GM12864 (cell line): ENCODE results near the gene BBS10.
"Not testable (repeated sequence)": the region's sequence is repeated elsewhere in the genome, so short reads cannot be mapped to it uniquely, and the experiment has no call there.

ENCODE experiments used
- DNase-seq: peaks from one replicate; pipeline ENCODE4 v3.0.0-alpha.2; 2011; ENCODE audit warnings: low read depth
- H3K4me3 ChIP-seq: 2 replicates; pipeline ENCODE4 v1.5.1; 2011; ENCODE audit warnings: mild to moderate bottlenecking, low read depth, low read length, control low read depth
- TF ChIP-seq, protein P1 (sequence below): IDR thresholded peaks from 2 replicates; pipeline ENCODE4 v1.5.1; 2011; ENCODE audit warnings: low read depth, mild to moderate bottlenecking, moderate library complexity, low read length, control low read depth, inconsistent platforms; ENCODE audit errors: missing control alignments

Gene BBS10

DNA sequence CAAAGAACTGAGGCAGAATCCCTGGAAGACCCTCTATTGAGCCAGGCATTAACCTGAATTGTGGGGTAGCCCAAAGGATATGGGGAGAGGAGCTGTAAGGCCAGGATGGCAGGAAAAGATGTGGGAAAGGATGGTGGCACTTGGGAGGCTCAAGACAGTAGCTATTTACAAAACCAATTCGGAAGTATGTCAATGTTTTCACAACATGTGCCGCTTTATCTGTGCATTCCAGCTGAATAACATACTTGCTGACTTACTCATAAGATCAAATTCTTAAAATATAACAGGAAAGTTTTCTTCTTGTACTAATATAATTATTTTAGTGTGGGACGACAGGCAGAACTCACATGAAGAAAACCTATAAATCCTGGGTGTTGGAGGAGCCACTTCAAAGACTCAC lies 10.6 kb downstream of the BBS10 start:
- no peak overlapping the region for H3K4me3 ChIP-seq
- DNase-seq, result no peak
- TF ChIP-seq, protein P1, sequence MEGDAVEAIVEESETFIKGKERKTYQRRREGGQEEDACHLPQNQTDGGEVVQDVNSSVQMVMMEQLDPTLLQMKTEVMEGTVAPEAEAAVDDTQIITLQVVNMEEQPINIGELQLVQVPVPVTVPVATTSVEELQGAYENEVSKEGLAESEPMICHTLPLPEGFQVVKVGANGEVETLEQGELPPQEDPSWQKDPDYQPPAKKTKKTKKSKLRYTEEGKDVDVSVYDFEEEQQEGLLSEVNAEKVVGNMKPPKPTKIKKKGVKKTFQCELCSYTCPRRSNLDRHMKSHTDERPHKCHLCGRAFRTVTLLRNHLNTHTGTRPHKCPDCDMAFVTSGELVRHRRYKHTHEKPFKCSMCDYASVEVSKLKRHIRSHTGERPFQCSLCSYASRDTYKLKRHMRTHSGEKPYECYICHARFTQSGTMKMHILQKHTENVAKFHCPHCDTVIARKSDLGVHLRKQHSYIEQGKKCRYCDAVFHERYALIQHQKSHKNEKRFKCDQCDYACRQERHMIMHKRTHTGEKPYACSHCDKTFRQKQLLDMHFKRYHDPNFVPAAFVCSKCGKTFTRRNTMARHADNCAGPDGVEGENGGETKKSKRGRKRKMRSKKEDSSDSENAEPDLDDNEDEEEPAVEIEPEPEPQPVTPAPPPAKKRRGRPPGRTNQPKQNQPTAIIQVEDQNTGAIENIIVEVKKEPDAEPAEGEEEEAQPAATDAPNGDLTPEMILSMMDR, result no peak

DNA sequence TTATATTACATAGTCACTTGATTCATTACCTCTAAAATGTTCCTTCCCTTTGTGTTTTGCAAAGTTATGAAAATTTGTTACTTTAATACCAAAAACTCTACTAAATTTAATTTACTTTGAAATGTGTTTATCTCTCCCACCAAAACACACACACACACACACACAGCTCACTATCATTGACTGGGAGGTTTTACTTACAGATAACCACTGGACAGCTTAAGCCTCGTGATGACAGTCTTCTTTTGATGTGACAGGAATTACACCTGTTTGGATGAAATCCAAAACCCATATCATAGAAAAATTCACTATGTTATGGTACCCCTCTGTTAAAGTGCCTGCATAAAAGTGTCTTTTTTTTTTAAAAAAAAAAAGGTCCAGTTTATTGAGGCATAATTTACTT lies 15.6 kb downstream of the BBS10 start:
- no peak for DNase-seq
- no peak overlapping the region for H3K4me3 ChIP-seq
- TF ChIP-seq, protein P1, result no peak

DNA sequence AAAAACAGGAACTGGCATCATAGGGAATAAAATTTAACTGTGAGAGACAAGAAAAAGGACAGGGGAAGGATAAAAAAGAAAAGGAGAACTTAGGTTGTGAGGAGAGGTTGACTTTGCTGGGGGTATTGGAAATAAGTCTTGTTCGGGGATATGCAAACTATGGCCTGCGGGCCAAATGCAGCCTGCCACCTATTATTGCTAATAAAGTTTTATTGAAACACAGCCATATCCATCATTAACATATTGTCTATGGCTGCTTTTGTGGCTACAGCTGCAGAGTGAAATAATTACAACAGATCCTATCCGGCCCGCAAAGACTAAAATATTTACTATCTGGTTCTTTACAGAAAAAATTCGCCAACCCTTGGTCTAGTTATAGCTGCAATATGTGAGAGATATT lies 18.6 kb downstream of the BBS10 start:
- no peak for DNase-seq
- H3K4me3 ChIP-seq, result no peak overlapping the region
- TF ChIP-seq, protein P1, result no peak

DNA sequence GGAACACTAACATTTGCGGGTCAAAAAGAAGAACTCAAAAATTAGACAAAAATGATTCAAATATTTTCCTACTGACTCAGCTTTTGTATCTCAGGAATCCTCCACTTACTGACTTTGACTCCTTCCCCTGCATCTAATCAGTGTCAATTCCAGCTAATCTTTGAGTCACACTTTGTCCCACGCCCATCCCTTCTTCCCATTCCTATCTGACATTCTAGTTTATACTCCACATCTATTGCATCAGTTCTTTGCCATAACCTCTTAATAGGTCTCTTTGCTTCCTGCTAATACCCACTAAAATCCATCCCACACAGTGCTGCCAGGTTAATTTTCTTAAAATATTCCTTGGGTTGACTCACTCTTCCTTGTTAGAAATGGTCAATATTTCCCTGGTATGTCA lies 19.1 kb downstream of the BBS10 start:
- TF ChIP-seq, protein P1, result no peak
- H3K4me3 ChIP-seq, result no peak overlapping the region
- DNase-seq, result no peak

DNA sequence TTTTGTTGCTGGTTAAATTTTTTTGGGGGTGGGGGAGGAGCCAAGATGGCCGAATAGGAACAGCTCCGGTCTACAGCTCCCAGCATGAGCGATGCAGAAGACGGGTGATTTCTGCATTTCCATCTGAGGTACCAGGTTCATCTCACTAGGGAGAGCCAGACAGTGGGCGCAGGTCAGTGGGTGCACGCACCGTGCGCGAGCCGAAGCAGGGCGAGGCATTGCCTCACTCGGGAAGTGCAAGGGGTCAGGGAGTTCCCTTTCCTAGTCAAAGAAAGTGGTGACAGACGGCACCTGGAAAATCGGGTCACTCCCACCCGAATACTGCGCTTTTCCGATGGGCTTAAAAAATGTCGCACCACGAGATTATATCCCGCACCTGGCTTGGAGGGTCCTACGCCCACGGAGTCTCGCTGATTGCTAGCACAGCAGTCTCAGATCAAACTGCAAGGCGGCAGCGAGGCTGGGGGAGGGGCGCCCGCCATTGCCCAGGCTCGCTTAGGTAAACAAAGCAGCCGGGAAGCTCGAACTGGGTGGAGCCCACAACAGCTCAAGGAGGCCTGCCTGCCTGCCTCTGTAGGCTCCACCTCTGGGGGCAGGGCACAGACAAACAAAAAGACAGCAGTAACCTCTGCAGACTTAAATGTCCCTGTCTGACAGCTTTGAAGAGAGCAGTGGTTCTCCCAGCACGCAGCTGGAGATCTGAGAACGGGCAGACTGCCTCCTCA lies 28.5 kb downstream of the BBS10 start:
- not testable (repeated sequence) for H3K4me3 ChIP-seq, DNase-seq

DNA sequence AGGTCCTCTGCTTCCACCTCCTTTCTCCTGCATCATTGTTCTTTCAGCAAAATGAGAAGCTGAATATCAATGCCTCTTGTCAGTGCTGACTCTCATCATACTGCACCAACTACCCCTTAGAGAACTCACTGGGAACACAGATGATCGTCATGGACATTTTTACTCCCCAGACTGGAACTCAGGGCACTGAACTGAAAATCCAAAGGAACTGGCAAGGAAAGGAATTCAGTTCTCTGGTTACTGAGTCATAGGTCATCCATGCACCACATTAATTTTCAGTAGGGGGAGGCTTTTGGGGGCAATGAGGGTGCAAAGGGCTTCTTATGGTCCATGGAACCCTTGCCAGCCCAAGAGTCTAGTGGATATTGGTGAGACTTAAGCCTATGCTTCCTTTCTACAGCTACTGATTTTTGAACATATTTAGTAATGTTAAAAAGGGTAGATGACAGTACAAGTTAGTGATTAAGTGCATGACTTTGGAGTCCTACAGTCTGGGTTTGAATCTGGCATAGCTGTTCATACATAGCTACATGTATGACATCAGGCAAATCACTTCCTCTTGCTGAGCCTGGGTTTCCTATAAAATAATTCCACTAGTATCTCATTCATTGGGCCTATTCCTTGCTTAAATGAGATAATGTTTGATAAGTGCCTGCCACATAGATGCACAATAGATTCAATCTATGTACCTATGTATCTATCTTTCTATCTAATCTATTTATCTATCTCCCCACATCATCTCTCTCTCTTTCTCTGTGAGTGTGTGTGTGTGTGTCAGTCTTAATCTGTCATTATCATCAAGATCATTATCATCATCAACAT lies 29.2 kb downstream of the BBS10 start:
- no peak for DNase-seq
- TF ChIP-seq, protein P1, result no peak
- H3K4me3 ChIP-seq, result no peak overlapping the region

DNA sequence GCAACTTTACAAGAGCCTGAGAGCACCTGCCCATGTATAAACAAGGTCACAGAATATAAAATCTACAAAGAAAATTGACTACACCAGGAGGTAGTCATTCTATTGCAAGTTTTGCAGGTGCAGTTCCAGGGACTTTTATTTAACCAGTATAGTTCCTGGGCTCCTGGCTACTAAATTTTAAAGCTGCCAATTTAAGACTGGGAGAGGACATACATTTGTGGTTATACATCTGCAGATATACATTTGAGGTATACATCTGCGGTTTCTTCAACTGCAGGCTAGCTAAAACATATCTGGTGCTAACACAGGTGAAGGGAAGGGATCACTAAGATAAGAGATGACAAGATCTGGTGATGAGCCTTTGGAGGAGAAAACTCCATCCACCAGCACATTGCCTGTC lies 30.2 kb downstream of the BBS10 start:
- no peak overlapping the region for H3K4me3 ChIP-seq
- no peak for DNase-seq
- TF ChIP-seq, protein P1, result no peak
